ENCODE data around the gene ME1.

GRCh38 chr6:83442752-83443151, 11.9 kb upstream of the ME1 start:
- TF ChIP-seq EP300 (IDR thresholded peaks at IDR 0.05) (no peak), POLR2A (IDR thresholded peaks at IDR 0.05) (no peak), POLR2AphosphoS5 (IDR thresholded peaks at IDR 0.05) (no peak)
- TF ChIP-seq, protein P1, sequence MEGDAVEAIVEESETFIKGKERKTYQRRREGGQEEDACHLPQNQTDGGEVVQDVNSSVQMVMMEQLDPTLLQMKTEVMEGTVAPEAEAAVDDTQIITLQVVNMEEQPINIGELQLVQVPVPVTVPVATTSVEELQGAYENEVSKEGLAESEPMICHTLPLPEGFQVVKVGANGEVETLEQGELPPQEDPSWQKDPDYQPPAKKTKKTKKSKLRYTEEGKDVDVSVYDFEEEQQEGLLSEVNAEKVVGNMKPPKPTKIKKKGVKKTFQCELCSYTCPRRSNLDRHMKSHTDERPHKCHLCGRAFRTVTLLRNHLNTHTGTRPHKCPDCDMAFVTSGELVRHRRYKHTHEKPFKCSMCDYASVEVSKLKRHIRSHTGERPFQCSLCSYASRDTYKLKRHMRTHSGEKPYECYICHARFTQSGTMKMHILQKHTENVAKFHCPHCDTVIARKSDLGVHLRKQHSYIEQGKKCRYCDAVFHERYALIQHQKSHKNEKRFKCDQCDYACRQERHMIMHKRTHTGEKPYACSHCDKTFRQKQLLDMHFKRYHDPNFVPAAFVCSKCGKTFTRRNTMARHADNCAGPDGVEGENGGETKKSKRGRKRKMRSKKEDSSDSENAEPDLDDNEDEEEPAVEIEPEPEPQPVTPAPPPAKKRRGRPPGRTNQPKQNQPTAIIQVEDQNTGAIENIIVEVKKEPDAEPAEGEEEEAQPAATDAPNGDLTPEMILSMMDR (IDR thresholded peaks at IDR 0.05), result no peak

Measured in stomach (tissue), 4 donors.